ENCODE results near the gene TDRD12.

DNA sequence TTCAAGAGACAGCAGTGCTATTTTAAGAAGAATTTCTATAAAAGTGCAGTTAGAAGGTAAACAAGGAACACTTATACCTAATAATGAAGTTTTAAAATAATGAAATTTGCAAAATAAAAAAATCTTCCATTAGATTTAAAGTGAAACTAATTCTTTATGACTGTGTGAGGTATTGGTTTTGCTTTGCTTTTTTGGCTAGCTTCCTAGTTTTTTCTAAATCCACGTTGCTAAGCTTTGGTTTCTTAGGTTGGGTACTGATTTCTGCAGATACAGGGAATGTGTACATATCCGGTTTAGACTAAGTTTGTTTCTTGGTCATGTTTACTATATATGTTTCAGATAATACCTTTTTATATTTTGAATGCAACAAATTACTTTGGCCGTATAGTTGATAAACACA lies 90.2 kb downstream of the TDRD12 start:
- no peak for TF ChIP-seq MLX (CRISPR knock-in tag; IDR thresholded peaks at IDR 0.05)
- TF ChIP-seq, protein P1, sequence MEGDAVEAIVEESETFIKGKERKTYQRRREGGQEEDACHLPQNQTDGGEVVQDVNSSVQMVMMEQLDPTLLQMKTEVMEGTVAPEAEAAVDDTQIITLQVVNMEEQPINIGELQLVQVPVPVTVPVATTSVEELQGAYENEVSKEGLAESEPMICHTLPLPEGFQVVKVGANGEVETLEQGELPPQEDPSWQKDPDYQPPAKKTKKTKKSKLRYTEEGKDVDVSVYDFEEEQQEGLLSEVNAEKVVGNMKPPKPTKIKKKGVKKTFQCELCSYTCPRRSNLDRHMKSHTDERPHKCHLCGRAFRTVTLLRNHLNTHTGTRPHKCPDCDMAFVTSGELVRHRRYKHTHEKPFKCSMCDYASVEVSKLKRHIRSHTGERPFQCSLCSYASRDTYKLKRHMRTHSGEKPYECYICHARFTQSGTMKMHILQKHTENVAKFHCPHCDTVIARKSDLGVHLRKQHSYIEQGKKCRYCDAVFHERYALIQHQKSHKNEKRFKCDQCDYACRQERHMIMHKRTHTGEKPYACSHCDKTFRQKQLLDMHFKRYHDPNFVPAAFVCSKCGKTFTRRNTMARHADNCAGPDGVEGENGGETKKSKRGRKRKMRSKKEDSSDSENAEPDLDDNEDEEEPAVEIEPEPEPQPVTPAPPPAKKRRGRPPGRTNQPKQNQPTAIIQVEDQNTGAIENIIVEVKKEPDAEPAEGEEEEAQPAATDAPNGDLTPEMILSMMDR (IDR thresholded peaks at IDR 0.05): no peak
- no peak for TF ChIP-seq KAT7 (CRISPR knock-in tag; IDR thresholded peaks at IDR 0.05; ENCODE audit: borderline replicate concordance)
- TF ChIP-seq, protein P2, sequence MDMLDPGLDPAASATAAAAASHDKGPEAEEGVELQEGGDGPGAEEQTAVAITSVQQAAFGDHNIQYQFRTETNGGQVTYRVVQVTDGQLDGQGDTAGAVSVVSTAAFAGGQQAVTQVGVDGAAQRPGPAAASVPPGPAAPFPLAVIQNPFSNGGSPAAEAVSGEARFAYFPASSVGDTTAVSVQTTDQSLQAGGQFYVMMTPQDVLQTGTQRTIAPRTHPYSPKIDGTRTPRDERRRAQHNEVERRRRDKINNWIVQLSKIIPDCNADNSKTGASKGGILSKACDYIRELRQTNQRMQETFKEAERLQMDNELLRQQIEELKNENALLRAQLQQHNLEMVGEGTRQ (CRISPR knock-in tag; IDR thresholded peaks at IDR 0.05): no peak
- TF ChIP-seq, protein P3, sequence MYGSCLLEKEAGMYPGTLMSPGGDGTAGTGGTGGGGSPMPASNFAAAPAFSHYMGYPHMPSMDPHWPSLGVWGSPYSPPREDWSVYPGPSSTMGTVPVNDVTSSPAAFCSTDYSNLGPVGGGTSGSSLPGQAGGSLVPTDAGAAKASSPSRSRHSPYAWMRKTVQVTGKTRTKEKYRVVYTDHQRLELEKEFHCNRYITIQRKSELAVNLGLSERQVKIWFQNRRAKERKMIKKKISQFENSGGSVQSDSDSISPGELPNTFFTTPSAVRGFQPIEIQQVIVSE (CRISPR knock-in tag; IDR thresholded peaks at IDR 0.05; ENCODE audit: borderline replicate concordance): no peak
- no peak for TF ChIP-seq ESRRA (CRISPR knock-in tag; IDR thresholded peaks at IDR 0.05; ENCODE audit: borderline replicate concordance)
- TF ChIP-seq, protein P4, sequence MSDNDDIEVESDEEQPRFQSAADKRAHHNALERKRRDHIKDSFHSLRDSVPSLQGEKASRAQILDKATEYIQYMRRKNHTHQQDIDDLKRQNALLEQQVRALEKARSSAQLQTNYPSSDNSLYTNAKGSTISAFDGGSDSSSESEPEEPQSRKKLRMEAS (CRISPR knock-in tag; IDR thresholded peaks at IDR 0.05): no peak
- TF ChIP-seq, protein P5, sequence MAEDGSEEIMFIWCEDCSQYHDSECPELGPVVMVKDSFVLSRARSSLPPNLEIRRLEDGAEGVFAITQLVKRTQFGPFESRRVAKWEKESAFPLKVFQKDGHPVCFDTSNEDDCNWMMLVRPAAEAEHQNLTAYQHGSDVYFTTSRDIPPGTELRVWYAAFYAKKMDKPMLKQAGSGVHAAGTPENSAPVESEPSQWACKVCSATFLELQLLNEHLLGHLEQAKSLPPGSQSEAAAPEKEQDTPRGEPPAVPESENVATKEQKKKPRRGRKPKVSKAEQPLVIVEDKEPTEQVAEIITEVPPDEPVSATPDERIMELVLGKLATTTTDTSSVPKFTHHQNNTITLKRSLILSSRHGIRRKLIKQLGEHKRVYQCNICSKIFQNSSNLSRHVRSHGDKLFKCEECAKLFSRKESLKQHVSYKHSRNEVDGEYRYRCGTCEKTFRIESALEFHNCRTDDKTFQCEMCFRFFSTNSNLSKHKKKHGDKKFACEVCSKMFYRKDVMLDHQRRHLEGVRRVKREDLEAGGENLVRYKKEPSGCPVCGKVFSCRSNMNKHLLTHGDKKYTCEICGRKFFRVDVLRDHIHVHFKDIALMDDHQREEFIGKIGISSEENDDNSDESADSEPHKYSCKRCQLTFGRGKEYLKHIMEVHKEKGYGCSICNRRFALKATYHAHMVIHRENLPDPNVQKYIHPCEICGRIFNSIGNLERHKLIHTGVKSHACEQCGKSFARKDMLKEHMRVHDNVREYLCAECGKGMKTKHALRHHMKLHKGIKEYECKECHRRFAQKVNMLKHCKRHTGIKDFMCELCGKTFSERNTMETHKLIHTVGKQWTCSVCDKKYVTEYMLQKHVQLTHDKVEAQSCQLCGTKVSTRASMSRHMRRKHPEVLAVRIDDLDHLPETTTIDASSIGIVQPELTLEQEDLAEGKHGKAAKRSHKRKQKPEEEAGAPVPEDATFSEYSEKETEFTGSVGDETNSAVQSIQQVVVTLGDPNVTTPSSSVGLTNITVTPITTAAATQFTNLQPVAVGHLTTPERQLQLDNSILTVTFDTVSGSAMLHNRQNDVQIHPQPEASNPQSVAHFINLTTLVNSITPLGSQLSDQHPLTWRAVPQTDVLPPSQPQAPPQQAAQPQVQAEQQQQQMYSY (CRISPR knock-in tag; IDR thresholded peaks at IDR 0.05): no peak
